LNCaP clone FGC (cell line): Measurements from ENCODE around the gene RPL5.

ENCODE experiments used
- DNase-seq: peaks from one replicate; pipeline ENCODE4 v3.0.0-alpha.2; 2011; ENCODE audit warnings: low read depth
- H3K4me3 ChIP-seq: 2 replicates; pipeline ENCODE4 v1.5.1; 2011; ENCODE audit warnings: mild to moderate bottlenecking, low read depth, low read length, control low read depth
- TF ChIP-seq, protein P1 (sequence below): IDR thresholded peaks from 2 replicates; pipeline ENCODE4 v1.5.1; 2012; ENCODE audit warnings: mild to moderate bottlenecking; ENCODE audit not compliant: control insufficient read depth, insufficient read depth; ENCODE audit errors: extremely low read depth

Gene RPL5

DNA sequence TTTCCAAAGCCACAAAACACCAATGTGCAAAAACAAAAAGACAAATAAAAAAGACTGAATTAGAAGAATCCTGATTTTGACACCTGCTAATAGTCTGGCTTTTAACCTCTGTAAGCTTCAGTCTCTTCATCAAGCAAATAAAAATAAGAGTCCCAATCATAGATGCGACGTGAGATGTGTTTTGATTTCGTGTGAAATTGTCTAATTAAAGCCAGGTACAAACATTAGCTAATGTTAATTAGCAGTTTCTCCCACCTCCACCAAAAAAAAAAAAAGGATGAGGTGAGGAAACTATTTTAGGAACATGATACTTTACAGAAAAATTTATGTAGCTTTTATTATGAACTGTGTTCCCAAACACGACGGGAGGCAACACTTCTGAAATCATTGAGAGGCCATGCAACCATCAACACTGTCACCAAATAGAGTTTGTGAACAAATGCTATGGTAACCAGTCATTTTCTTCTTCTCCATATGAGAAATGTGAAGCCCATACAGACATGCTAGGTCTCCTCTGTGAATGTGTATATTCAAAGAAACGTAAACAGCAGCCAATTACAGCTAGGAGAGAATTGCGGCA lies 40.3 kb upstream of the RPL5 start:
- TF ChIP-seq, protein P1, sequence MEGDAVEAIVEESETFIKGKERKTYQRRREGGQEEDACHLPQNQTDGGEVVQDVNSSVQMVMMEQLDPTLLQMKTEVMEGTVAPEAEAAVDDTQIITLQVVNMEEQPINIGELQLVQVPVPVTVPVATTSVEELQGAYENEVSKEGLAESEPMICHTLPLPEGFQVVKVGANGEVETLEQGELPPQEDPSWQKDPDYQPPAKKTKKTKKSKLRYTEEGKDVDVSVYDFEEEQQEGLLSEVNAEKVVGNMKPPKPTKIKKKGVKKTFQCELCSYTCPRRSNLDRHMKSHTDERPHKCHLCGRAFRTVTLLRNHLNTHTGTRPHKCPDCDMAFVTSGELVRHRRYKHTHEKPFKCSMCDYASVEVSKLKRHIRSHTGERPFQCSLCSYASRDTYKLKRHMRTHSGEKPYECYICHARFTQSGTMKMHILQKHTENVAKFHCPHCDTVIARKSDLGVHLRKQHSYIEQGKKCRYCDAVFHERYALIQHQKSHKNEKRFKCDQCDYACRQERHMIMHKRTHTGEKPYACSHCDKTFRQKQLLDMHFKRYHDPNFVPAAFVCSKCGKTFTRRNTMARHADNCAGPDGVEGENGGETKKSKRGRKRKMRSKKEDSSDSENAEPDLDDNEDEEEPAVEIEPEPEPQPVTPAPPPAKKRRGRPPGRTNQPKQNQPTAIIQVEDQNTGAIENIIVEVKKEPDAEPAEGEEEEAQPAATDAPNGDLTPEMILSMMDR = no peak
- no peak overlapping the region for H3K4me3 ChIP-seq
- no peak for DNase-seq

DNA sequence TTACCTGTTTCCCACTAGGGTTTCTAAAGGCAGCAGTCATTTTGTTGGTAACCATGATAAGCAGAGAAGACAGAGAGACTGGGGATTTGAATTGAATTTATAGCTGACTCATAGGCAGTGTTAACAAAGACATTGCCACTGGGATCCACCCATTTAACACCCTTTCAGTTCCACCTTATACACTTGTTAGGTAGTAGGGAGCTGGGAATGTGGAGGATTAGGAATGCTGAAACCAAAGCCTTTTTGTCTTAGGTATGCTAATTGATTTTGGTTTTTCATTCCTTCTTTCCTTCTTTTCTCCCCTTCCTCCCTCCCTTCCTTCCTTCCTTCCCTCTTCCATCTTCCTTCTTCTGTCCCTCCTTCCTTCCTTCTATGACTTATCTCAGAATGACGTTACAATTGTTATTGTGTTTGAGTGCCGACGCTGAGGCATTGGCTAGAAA lies 39.5 kb upstream of the RPL5 start:
- no peak overlapping the region for H3K4me3 ChIP-seq
- TF ChIP-seq, protein P1 = no peak
- no peak for DNase-seq

DNA sequence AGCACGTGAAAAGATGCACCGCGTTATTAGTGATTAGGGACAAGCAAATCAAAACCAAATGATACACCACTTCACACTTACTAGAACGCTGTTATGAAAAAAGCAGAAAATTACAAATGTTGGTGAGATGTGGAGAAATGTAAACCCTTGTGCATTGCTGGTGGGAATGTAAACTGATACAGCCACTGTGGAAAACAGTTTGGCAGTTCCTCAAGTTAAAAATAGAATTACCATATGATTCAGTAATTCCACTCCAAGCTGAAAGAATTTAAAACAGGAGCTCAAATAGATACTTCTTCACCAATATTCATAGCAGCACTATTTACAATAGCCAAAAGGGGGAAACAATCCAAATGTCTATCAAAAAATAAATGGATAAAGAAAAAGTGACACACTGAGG lies 36.7 kb upstream of the RPL5 start:
- TF ChIP-seq, protein P1 = no peak
- H3K4me3 ChIP-seq = no peak overlapping the region
- DNase-seq = no peak

DNA sequence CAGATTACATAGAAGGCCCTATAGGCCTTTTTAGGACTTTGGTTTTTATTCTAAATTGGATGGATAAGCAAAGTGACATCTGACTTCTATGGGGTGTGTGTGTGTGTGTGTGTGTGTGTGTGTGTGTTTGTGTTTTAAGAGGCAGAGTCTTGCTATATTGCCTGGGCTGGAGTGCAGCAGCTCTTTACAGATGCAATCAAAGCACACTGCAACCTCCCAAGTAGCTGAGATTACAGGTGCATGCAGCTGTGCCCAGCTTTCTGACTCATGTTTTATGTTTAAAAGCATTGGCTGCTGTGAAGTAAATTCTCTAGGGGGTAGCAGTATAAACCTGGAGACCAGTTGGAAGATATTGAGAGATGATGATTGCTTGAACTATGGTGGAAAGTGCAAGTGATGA lies 34.5 kb upstream of the RPL5 start:
- H3K4me3 ChIP-seq = no peak overlapping the region
- no peak for DNase-seq
- TF ChIP-seq, protein P1 = no peak

DNA sequence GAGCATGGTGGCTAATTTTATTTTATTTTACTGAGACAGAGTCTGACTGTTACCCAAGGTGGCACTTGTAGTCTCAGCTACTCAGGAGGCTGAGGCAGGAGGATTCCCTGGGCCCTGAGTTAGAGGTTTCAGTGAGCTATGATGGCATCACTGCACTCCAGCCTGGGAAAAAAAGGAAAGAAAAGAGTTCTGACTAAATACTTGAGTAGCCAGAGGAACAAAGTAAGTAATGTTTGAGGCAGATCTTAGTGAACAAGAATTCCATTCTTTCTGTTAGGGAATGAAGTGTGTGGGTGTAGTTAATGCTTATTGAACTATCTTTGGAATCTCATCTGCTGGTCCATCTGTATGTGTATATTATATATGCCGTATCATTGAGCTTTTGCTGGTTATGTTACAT lies 33.9 kb upstream of the RPL5 start:
- H3K4me3 ChIP-seq = no peak overlapping the region
- DNase-seq = no peak
- TF ChIP-seq, protein P1 = no peak

DNA sequence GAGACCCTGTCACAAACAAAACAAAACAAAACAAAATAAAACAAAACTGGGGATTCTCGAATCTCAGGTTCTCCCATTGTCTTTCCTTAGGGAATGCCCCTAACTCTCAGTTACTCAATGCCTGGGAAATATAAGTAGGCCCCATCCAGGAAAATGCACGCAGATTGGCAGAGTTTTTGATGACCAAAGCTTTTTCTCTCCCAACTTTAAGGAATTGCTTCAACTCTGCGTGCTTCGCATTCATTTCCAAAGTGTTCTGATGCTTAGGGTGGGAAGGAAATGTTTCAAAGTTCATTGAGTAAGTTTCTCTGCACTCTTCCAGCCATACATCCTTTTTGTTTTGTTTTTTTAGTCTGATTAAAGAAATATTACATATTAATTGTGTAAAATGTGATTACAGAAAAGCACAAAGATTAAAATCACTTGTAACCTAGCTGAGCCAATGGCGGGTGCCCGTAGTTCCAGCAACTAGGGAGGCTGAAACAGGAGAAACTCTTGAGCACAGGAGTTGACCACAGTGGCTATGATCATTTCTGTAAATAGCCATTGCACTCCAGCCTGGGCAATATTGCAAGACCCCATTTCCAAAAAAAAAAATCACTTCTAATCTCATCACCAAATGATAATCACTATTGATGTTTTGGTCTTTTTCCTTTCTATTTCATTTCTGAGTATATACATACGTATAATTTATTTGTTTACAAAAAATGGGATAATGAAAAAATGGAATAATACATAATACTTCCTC lies 28.5 kb upstream of the RPL5 start:
- TF ChIP-seq, protein P1 = no peak
- DNase-seq = no peak
- H3K4me3 ChIP-seq = no peak overlapping the region
